Mucosa of rectum (tissue), 2 donors: Measurements from ENCODE around the gene IL13RA2.

Experiments
- H3K27ac ChIP-seq, 2 donors: one replicate each; pipeline ENCODE4 v1.7.0; 2013; ENCODE audit warnings: inconsistent platforms in 2 of 2, low read depth in 2 of 2, low read length in 2 of 2
- H3K27me3 ChIP-seq, 2 donors: one replicate each; pipeline ENCODE4 v1.7.0; 2013; ENCODE audit warnings: low read length in 2 of 2; ENCODE audit not compliant: control insufficient read depth in 2 of 2, insufficient read depth in 2 of 2
- H3K36me3 ChIP-seq, 2 donors: one replicate each; pipeline ENCODE4 v1.7.0; 2013; ENCODE audit warnings: low read length in 2 of 2; ENCODE audit not compliant: control insufficient read depth in 2 of 2, insufficient read depth in 2 of 2
- H3K4me1 ChIP-seq, 2 donors: one replicate each; pipeline ENCODE4 v1.7.0; 2013; ENCODE audit warnings: low read length in 2 of 2, mild to moderate bottlenecking in 1 of 2; ENCODE audit not compliant: control insufficient read depth in 2 of 2, insufficient read depth in 2 of 2
- H3K4me3 ChIP-seq, 2 donors: one replicate each; pipeline ENCODE4 v1.7.0; 2013; ENCODE audit warnings: low read length in 2 of 2
- H3K9ac ChIP-seq, 2 donors: one replicate each; pipeline ENCODE4 v1.7.0; 2013; ENCODE audit warnings: low read length in 2 of 2, low read depth in 1 of 2, mild to moderate bottlenecking in 1 of 2
- H3K9me3 ChIP-seq, 2 donors: one replicate each; pipeline ENCODE4 v1.7.0; 2013; ENCODE audit warnings: low read length in 2 of 2; ENCODE audit not compliant: control insufficient read depth in 2 of 2
- donor health status: healthy.
- donor health status: Normal muscosa, but diverticular disease.

IL13RA2 gene

GRCh38 chrX:115017455-115017854 is at the start of gene IL13RA2:
Gene IL13RA2, minus strand, starts transcription at chrX:115017616. Its CDS starts 347 bp downstream, at chrX:115017269.
- Histone ChIP-seq H3K9ac (no peak within 1 kb of the TSS), H3K27ac (no peak within 1 kb of the TSS), H3K36me3 (no peaks in the 10 kb centered on the region), H3K27me3 (no peaks in the 10 kb centered on the region), H3K4me1 (no peaks in the 10 kb centered on the region), H3K9me3 (no peaks in the 10 kb centered on the region), H3K4me3 (no peak within 1 kb of the TSS)

GRCh38 chrX:115065304-115065703 is 47.9 kb upstream of the IL13RA2 start:
- H3K4me1 ChIP-seq, result no peaks in the 10 kb centered on the region
- H3K9me3 ChIP-seq, result peaks cover 0 to 2% of the 10 kb centered on the region in 2 donors
- H3K9ac ChIP-seq, result no peak overlapping the region
- no peaks in the 10 kb centered on the region for H3K27me3 ChIP-seq
- no peaks in the 10 kb centered on the region for H3K36me3 ChIP-seq
- no peak overlapping the region for H3K27ac ChIP-seq
- H3K4me3 ChIP-seq, result no peak overlapping the region

GRCh38 chrX:115060013-115060412 is 42.6 kb upstream of the IL13RA2 start:
- Histone ChIP-seq H3K27me3 (peaks cover 0 to 4% of the 10 kb centered on the region in 2 donors), H3K9me3 (peaks cover 0 to 2% of the 10 kb centered on the region in 2 donors), H3K27ac (no peak overlapping the region), H3K4me3 (no peak overlapping the region), H3K9ac (no peak overlapping the region), H3K36me3 (no peaks in the 10 kb centered on the region), H3K4me1 (no peaks in the 10 kb centered on the region)

GRCh38 chrX:115058276-115058675 is 40.9 kb upstream of the IL13RA2 start:
- Histone ChIP-seq H3K27me3 (peaks cover 0 to 4% of the 10 kb centered on the region in 2 donors), H3K4me1 (no peaks in the 10 kb centered on the region), H3K27ac (no peak overlapping the region), H3K4me3 (no peak overlapping the region), H3K9me3 (peaks cover 0 to 2% of the 10 kb centered on the region in 2 donors), H3K36me3 (no peaks in the 10 kb centered on the region), H3K9ac (no peak overlapping the region)

- Histone ChIP-seq H3K9me3 (no peaks in the 10 kb centered on the region), H3K4me1 (no peaks in the 10 kb centered on the region), H3K27me3 (peaks cover 4 to 5% of the 10 kb centered on the region in 2 donors), H3K4me3 (no peak overlapping the region), H3K27ac (no peak overlapping the region), H3K9ac (no peak overlapping the region), H3K36me3 (no peaks in the 10 kb centered on the region)
These were observed 37.5 kb upstream of the IL13RA2 start for GRCh38 chrX:115054876-115055275.

GRCh38 chrX:115053223-115053622 is 35.8 kb upstream of the IL13RA2 start:
- H3K9ac ChIP-seq, result no peak overlapping the region
- no peak overlapping the region for H3K27ac ChIP-seq
- H3K4me3 ChIP-seq, result no peak overlapping the region
- H3K27me3 ChIP-seq, result peaks cover 4 to 5% of the 10 kb centered on the region in 2 donors
- H3K36me3 ChIP-seq, result no peaks in the 10 kb centered on the region
- no peaks in the 10 kb centered on the region for H3K4me1 ChIP-seq
- H3K9me3 ChIP-seq, result no peaks in the 10 kb centered on the region

GRCh38 chrX:115047715-115048114 is 30.3 kb upstream of the IL13RA2 start:
- Histone ChIP-seq H3K9ac (no peak overlapping the region), H3K9me3 (no peaks in the 10 kb centered on the region), H3K27me3 (peaks cover 0 to 5% of the 10 kb centered on the region in 2 donors), H3K36me3 (no peaks in the 10 kb centered on the region), H3K27ac (no peak overlapping the region), H3K4me1 (no peaks in the 10 kb centered on the region), H3K4me3 (no peak overlapping the region)

GRCh38 chrX:115047181-115047580 is 29.8 kb upstream of the IL13RA2 start:
- Histone ChIP-seq H3K4me3 (no peak overlapping the region), H3K27me3 (peaks cover 0 to 5% of the 10 kb centered on the region in 2 donors), H3K36me3 (no peaks in the 10 kb centered on the region), H3K9ac (no peak overlapping the region), H3K9me3 (no peaks in the 10 kb centered on the region), H3K4me1 (no peaks in the 10 kb centered on the region), H3K27ac (no peak overlapping the region)

GRCh38 chrX:115040417-115040816 is 23.0 kb upstream of the IL13RA2 start:
- no peaks in the 10 kb centered on the region for H3K27me3 ChIP-seq
- H3K36me3 ChIP-seq, result no peaks in the 10 kb centered on the region
- H3K9me3 ChIP-seq, result no peaks in the 10 kb centered on the region
- H3K4me1 ChIP-seq, result no peaks in the 10 kb centered on the region
- no peak overlapping the region for H3K27ac ChIP-seq
- H3K4me3 ChIP-seq, result no peak overlapping the region
- H3K9ac ChIP-seq, result no peak overlapping the region

GRCh38 chrX:115038406-115038805 is 21.0 kb upstream of the IL13RA2 start:
- no peak overlapping the region for H3K4me3 ChIP-seq
- no peaks in the 10 kb centered on the region for H3K36me3 ChIP-seq
- peaks cover 0 to 2% of the 10 kb centered on the region in 2 donors for H3K27me3 ChIP-seq
- H3K9ac ChIP-seq, result no peak overlapping the region
- no peaks in the 10 kb centered on the region for H3K9me3 ChIP-seq
- H3K4me1 ChIP-seq, result no peaks in the 10 kb centered on the region
- H3K27ac ChIP-seq, result no peak overlapping the region

GRCh38 chrX:115036029-115036428 is 18.6 kb upstream of the IL13RA2 start:
- H3K4me1 ChIP-seq, result peaks cover 0 to 2% of the 10 kb centered on the region in 2 donors
- no peaks in the 10 kb centered on the region for H3K9me3 ChIP-seq
- H3K36me3 ChIP-seq, result no peaks in the 10 kb centered on the region
- H3K9ac ChIP-seq, result no peak overlapping the region
- H3K27me3 ChIP-seq, result peaks cover 0 to 2% of the 10 kb centered on the region in 2 donors
- no peak overlapping the region for H3K27ac ChIP-seq
- H3K4me3 ChIP-seq, result no peak overlapping the region
